SK-N-SH treated with all-trans-retinoic acid at 6 μM for 48 hours (cell line): Measurements from ENCODE around the gene PIERCE2.
"Not testable (repeated sequence)": the region's sequence is repeated elsewhere in the genome, so short reads cannot be mapped to it uniquely, and the experiment has no call there.

ENCODE experiments used
- ARNTL ChIP-seq: fragments of 450-650 bp; formaldehyde crosslinking; IDR thresholded peaks from 2 replicates; pipeline ENCODE4 v1.5.0; 2020; ENCODE audit warnings: low read depth, mild to moderate bottlenecking, moderate library complexity, borderline replicate concordance
- ESRRG ChIP-seq: fragments of 250-450 bp; sonication (Bioruptor Pico); IDR thresholded peaks from 2 replicates; pipeline ENCODE4 v1.6.1; 2021; ENCODE audit warnings: mild to moderate bottlenecking
- GLIS3 ChIP-seq: fragments of 250-450 bp; sonication (Bioruptor Pico); IDR thresholded peaks from 2 replicates; pipeline ENCODE4 v1.5.0; 2020; ENCODE audit warnings: mild to moderate bottlenecking, moderate library complexity
- RARB ChIP-seq: fragments of 250-450 bp; sonication (Bioruptor Pico); IDR thresholded peaks from 2 replicates; pipeline ENCODE4 v1.8.0; 2021; ENCODE audit warnings: mild to moderate bottlenecking, moderate library complexity
- TCF4 ChIP-seq: fragments of 250-450 bp; sonication (Bioruptor Pico); IDR thresholded peaks from 2 replicates; pipeline ENCODE4 v1.8.0; 2021; ENCODE audit warnings: mild to moderate bottlenecking, moderate library complexity, borderline replicate concordance
- ZFP30 ChIP-seq: fragments of 450-650 bp; formaldehyde crosslinking; IDR thresholded peaks from 2 replicates; pipeline ENCODE4 v1.5.0; 2022; ENCODE audit warnings: mild to moderate bottlenecking, moderate library complexity
- TF ChIP-seq, protein P1 (sequence below): fragments of 250-450 bp; sonication (Bioruptor Pico); IDR thresholded peaks from 2 replicates; pipeline ENCODE4 v1.5.1; 2020; ENCODE audit warnings: low read depth, mild to moderate bottlenecking, moderate library complexity
- TF ChIP-seq, protein P2 (sequence below): fragments of 250-450 bp; sonication (Bioruptor Pico); IDR thresholded peaks from 2 replicates; pipeline ENCODE4 v1.5.0; 2020; ENCODE audit warnings: mild to moderate bottlenecking, moderate library complexity

DNA sequence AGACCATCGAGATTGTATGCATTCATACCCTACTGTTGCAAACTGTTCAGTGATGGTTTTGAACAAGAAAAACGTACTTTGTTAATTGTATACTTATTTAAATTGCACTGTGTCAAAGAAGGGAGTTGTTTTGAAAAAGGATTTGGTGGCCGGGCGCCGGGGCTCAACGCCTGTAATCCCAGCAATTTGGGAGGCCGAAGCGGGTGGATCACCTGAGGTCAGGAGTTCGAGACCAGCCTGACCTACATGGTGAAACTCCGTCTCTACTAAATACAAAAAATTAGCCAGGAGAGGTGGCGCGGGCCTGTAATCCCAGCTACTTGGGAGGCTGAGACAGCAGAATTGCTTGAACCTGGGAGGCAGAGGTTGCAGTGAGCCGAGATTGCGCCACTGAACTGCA lies 681 bp downstream of the PIERCE2 start:
- not testable (repeated sequence) for TF ChIP-seq ARNTL; ZFP30; ESRRG (CRISPR knock-in tag); RARB; GLIS3; TCF4 (CRISPR knock-in tag)
- TF ChIP-seq, protein P1, sequence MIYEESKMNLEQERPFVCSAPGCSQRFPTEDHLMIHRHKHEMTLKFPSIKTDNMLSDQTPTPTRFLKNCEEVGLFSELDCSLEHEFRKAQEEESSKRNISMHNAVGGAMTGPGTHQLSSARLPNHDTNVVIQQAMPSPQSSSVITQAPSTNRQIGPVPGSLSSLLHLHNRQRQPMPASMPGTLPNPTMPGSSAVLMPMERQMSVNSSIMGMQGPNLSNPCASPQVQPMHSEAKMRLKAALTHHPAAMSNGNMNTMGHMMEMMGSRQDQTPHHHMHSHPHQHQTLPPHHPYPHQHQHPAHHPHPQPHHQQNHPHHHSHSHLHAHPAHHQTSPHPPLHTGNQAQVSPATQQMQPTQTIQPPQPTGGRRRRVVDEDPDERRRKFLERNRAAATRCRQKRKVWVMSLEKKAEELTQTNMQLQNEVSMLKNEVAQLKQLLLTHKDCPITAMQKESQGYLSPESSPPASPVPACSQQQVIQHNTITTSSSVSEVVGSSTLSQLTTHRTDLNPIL, result not testable (repeated sequence)
- TF ChIP-seq, protein P2, sequence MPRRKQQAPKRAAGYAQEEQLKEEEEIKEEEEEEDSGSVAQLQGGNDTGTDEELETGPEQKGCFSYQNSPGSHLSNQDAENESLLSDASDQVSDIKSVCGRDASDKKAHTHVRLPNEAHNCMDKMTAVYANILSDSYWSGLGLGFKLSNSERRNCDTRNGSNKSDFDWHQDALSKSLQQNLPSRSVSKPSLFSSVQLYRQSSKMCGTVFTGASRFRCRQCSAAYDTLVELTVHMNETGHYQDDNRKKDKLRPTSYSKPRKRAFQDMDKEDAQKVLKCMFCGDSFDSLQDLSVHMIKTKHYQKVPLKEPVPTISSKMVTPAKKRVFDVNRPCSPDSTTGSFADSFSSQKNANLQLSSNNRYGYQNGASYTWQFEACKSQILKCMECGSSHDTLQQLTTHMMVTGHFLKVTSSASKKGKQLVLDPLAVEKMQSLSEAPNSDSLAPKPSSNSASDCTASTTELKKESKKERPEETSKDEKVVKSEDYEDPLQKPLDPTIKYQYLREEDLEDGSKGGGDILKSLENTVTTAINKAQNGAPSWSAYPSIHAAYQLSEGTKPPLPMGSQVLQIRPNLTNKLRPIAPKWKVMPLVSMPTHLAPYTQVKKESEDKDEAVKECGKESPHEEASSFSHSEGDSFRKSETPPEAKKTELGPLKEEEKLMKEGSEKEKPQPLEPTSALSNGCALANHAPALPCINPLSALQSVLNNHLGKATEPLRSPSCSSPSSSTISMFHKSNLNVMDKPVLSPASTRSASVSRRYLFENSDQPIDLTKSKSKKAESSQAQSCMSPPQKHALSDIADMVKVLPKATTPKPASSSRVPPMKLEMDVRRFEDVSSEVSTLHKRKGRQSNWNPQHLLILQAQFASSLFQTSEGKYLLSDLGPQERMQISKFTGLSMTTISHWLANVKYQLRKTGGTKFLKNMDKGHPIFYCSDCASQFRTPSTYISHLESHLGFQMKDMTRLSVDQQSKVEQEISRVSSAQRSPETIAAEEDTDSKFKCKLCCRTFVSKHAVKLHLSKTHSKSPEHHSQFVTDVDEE (CRISPR knock-in tag), result not testable (repeated sequence)
